Mammary epithelial cell (primary cell): ENCODE measurements around the gene ITGA5.

Experiments
- EZH2 ChIP-seq: IDR thresholded peaks from 2 replicates; pipeline ENCODE4 v1.6.1; 2012; ENCODE audit warnings: low read length, inconsistent platforms, borderline replicate concordance
- TF ChIP-seq, protein P1 (sequence below), 2 donors: IDR thresholded peaks in 1 of 2; conservative IDR thresholded peaks in 1 of 2; 2 replicates each; pipeline ENCODE4 v1.5.1; 2011 to 2012; ENCODE audit warnings: inconsistent platforms in 2 of 2, low read length in 2 of 2, mild to moderate bottlenecking in 2 of 2, control low read depth in 1 of 2, low read depth in 1 of 2; ENCODE audit not compliant: insufficient read depth in 1 of 2; ENCODE audit errors: extremely low read depth in 1 of 2

DNA sequence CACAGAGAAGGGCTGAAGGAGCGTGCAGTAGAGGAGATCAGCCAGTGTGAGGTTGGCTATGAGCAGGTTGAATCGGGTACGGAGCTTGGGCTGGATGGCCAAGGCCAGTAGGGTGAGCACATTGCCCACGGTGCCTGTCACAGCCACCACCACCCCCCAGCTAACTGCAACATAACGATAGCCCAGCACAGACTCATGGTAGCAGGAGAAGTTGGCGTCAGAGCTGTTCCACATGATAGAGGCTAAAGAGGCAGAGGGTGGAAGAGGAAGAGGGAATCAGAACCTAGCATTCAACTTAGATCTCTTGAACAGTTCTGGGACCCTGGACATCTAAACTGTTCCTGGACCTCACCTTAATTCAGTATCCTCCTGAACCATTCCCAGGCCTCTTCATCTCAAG lies 55.4 kb downstream of the ITGA5 start:
- TF ChIP-seq, protein P1, sequence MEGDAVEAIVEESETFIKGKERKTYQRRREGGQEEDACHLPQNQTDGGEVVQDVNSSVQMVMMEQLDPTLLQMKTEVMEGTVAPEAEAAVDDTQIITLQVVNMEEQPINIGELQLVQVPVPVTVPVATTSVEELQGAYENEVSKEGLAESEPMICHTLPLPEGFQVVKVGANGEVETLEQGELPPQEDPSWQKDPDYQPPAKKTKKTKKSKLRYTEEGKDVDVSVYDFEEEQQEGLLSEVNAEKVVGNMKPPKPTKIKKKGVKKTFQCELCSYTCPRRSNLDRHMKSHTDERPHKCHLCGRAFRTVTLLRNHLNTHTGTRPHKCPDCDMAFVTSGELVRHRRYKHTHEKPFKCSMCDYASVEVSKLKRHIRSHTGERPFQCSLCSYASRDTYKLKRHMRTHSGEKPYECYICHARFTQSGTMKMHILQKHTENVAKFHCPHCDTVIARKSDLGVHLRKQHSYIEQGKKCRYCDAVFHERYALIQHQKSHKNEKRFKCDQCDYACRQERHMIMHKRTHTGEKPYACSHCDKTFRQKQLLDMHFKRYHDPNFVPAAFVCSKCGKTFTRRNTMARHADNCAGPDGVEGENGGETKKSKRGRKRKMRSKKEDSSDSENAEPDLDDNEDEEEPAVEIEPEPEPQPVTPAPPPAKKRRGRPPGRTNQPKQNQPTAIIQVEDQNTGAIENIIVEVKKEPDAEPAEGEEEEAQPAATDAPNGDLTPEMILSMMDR (conservative IDR thresholded peaks at IDR 0.05 in 1 of 2, IDR thresholded peaks at IDR 0.05 in 1 of 2; ENCODE audit: extremely low read depth in 1 of 2, insufficient read depth in 1 of 2, low read depth in 1 of 2, low read length in 2 of 2): no peak
- TF ChIP-seq EZH2: no peak
